Smooth muscle cell (in vitro differentiated cells): Measurements from ENCODE around the gene OR8B4. TPM values are rescaled to one million over a fixed set of nuclear protein-coding genes. Genes with fewer than 3 reads are reported as not detected.

Experiments
- DNase-seq: peaks from one replicate; lab custom pipeline; 2025; ENCODE audit not compliant: unreplicated experiment; lab: John Stamatoyannopoulos, UW
- H2AFZ ChIP-seq: fragments of 200-600 bp; sonication (generic); 2 replicates; pipeline ENCODE4 v1.6.0; 2016; ENCODE audit warnings: antibody characterized with exemption, low read depth, mild to moderate bottlenecking
- H3F3A ChIP-seq: fragments of 200-600 bp; sonication (generic); 2 replicates; pipeline ENCODE4 v1.6.0; 2017; ENCODE audit warnings: antibody characterized with exemption, low read depth
- H3K27ac ChIP-seq: fragments of 200-600 bp; sonication (generic); 2 replicates; pipeline ENCODE4 v1.5.1; 2016; ENCODE audit warnings: low read depth, mild to moderate bottlenecking
- H3K27me3 ChIP-seq: fragments of 200-600 bp; sonication (generic); 2 replicates; pipeline ENCODE4 v1.6.1; 2016; ENCODE audit warnings: low read depth, mild to moderate bottlenecking
- H3K36me3 ChIP-seq: fragments of 200-600 bp; sonication (generic); 2 replicates; pipeline ENCODE4 v1.5.1; 2016; ENCODE audit warnings: low read depth
- H3K4me1 ChIP-seq: fragments of 200-600 bp; sonication (generic); 2 replicates; pipeline ENCODE4 v1.5.1; 2016; ENCODE audit warnings: low read depth
- H3K4me2 ChIP-seq: fragments of 200-600 bp; sonication (generic); 2 replicates; pipeline ENCODE4 v1.6.0; 2016; ENCODE audit warnings: mild to moderate bottlenecking
- H3K4me3 ChIP-seq: fragments of 200-600 bp; sonication (generic); 2 replicates; pipeline ENCODE4 v1.5.1; 2016; ENCODE audit warnings: mild to moderate bottlenecking
- H3K79me2 ChIP-seq: fragments of 200-600 bp; sonication (generic); 2 replicates; pipeline ENCODE4 v1.6.0; 2016; ENCODE audit warnings: low read depth, mild to moderate bottlenecking
- H3K9ac ChIP-seq: fragments of 200-600 bp; sonication (generic); 2 replicates; pipeline ENCODE4 v1.6.0; 2016; ENCODE audit warnings: low read depth
- H3K9me3 ChIP-seq: fragments of 200-600 bp; sonication (generic); replicated peaks from 2 replicates; pipeline ENCODE4 v1.5.1; 2016; ENCODE audit warnings: low read depth
- H4K20me1 ChIP-seq: fragments of 200-600 bp; sonication (generic); 2 replicates; pipeline ENCODE4 v1.6.0; 2016; ENCODE audit warnings: low read depth
- WGBS: methylation state at CpG from one replicate; pipeline ENCODE4 v1.1.7; 2016; ENCODE audit warnings: low lambda C conversion rate; 5-methylcytosine and 5-hydroxymethylcytosine counted together
- polyA plus RNA-seq: library from polyadenylated mRNA; unstranded; fragments of >200 nt; fragmentation: Nextera tagmentation; extraction: Ambion mirVana; gene quantifications from 2 replicates; pipeline ENCODE4 v1.2.1, GENCODE V29; 2016
- total RNA-seq: library from RNA; depleted of rRNA; stranded (reverse); fragments of >200 nt; gene quantifications from 2 replicates; pipeline ENCODE4 v1.2.3, GENCODE V29; 2014
- TF ChIP-seq, protein P1 (sequence below): fragments of 200-600 bp; sonication (generic); IDR thresholded peaks from 2 replicates; pipeline ENCODE4 v1.5.1; 2017; ENCODE audit warnings: borderline replicate concordance, mild to moderate bottlenecking, antibody characterized with exemption; ENCODE audit not compliant: insufficient read depth, poor library complexity, severe bottlenecking

Gene OR8B4, protein sequence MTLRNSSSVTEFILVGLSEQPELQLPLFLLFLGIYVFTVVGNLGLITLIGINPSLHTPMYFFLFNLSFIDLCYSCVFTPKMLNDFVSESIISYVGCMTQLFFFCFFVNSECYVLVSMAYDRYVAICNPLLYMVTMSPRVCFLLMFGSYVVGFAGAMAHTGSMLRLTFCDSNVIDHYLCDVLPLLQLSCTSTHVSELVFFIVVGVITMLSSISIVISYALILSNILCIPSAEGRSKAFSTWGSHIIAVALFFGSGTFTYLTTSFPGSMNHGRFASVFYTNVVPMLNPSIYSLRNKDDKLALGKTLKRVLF
- total RNA-seq (not detected in 2 replicates), polyA plus RNA-seq (not detected in 2 replicates)

DNA sequence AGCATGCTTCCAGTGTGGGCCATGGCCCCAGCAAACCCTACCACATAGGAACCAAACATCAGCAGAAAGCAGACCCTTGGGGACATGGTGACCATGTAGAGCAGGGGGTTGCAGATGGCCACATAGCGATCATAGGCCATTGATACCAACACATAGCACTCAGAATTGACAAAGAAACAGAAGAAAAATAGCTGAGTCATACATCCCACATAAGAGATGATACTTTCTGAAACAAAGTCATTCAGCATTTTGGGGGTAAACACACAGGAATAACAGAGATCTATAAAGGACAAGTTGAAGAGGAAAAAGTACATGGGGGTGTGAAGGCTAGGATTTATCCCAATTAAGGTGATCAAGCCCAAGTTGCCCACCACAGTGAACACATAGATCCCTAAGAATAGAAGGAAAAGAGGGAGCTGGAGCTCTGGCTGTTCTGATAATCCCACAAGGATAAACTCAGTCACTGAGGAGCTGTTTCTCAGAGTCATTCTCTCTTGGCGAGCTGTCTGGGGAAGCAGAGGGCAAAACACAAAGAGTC is at the start of gene OR8B4:
OR8B4 (minus strand) TSS at position 488 of the 538 bp plus-strand sequence; CDS start at position 488, 0 bp downstream.
- Histone ChIP-seq H3K4me1 (no peaks in the 10 kb centered on the region), H3K79me2 (no peaks in the 10 kb centered on the region)

DNA sequence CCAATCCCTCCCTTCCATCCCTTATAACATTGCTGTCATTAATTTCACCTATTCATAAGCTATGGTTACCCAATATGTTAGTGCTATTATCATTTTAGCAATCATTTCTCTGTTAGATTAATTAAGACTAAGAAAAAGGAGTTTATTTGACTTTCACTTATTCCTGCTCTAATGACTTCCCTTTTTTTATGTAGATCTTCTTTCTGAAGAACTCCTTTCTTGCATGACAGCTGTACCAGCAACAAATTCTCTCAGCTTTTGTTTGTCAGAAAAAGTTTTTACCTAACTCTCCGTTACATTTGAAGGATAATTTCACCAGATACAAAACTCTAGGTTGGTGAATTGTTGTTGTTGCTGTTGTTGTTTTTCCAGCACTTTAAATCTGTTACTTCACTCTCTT is 49.4 kb upstream of the OR8B4 start:
- TF ChIP-seq, protein P1, sequence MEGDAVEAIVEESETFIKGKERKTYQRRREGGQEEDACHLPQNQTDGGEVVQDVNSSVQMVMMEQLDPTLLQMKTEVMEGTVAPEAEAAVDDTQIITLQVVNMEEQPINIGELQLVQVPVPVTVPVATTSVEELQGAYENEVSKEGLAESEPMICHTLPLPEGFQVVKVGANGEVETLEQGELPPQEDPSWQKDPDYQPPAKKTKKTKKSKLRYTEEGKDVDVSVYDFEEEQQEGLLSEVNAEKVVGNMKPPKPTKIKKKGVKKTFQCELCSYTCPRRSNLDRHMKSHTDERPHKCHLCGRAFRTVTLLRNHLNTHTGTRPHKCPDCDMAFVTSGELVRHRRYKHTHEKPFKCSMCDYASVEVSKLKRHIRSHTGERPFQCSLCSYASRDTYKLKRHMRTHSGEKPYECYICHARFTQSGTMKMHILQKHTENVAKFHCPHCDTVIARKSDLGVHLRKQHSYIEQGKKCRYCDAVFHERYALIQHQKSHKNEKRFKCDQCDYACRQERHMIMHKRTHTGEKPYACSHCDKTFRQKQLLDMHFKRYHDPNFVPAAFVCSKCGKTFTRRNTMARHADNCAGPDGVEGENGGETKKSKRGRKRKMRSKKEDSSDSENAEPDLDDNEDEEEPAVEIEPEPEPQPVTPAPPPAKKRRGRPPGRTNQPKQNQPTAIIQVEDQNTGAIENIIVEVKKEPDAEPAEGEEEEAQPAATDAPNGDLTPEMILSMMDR = no peak
- no peak overlapping the region for H3K4me2 ChIP-seq
- no peaks in the 10 kb centered on the region for H3K9me3 ChIP-seq
- no peak overlapping the region for H3K27ac ChIP-seq
- no peaks in the 10 kb centered on the region for H3K79me2 ChIP-seq
- no peak overlapping the region for H2AFZ ChIP-seq
- no peaks in the 10 kb centered on the region for H4K20me1 ChIP-seq
- no peak overlapping the region for H3K4me3 ChIP-seq
- no peaks in the 10 kb centered on the region for H3F3A ChIP-seq
- no peaks in the 10 kb centered on the region for H3K27me3 ChIP-seq
- no peak for DNase-seq
- no peak overlapping the region for H3K9ac ChIP-seq
- H3K36me3 ChIP-seq = no peaks in the 10 kb centered on the region
- H3K4me1 ChIP-seq = no peaks in the 10 kb centered on the region
- WGBS = 72% methylated on average over 1 of the region's 1 CpG

More for the DNA sequence above, at the start of gene OR8B4:
- Histone ChIP-seq H3K36me3 (no peaks in the 10 kb centered on the region), H3K9me3 (no peaks in the 10 kb centered on the region), H3K27ac (no peak within 1 kb of the TSS), H3K4me3 (no peak within 1 kb of the TSS), H4K20me1 (no peaks in the 10 kb centered on the region), H3F3A (no peaks in the 10 kb centered on the region), H2AFZ (no peak within 1 kb of the TSS), H3K9ac (no peak within 1 kb of the TSS), H3K4me2 (no peak within 1 kb of the TSS), H3K27me3 (peaks cover 9% of the 10 kb centered on the region)
- WGBS = 93% methylated on average over 2 of the region's 2 CpGs
- TF ChIP-seq, protein P1 = no peak
- DNase-seq = no peak

DNA sequence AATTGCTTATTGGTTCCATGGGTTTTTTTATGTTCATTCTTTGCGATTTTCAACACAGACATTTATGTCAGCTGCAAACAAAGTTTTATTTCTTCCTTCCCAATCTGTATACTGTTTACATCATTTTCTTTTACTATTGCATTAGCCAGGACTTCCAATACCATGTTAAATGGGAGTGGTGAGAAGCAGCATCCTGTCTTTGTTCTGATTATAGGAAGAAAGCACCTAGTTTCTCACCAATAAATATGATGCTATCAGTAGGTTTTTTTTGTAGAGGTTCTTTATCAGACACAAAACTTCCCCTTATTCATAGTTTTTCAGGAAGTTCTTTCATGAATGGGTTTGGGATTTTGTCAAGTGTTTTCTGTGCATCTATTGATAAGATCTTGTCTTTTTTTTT is 48.8 kb upstream of the OR8B4 start:
- H3F3A ChIP-seq = no peaks in the 10 kb centered on the region
- H3K4me3 ChIP-seq = no peak overlapping the region
- no peak for DNase-seq
- WGBS = 88% methylated on average over 1 of the region's 1 CpG
- no peaks in the 10 kb centered on the region for H3K79me2 ChIP-seq
- H2AFZ ChIP-seq = no peak overlapping the region
- no peak overlapping the region for H3K9ac ChIP-seq
- no peaks in the 10 kb centered on the region for H4K20me1 ChIP-seq
- TF ChIP-seq, protein P1 = no peak
- no peak overlapping the region for H3K4me2 ChIP-seq
- no peaks in the 10 kb centered on the region for H3K4me1 ChIP-seq
- no peaks in the 10 kb centered on the region for H3K27me3 ChIP-seq
- no peak overlapping the region for H3K27ac ChIP-seq
- no peaks in the 10 kb centered on the region for H3K36me3 ChIP-seq
- no peaks in the 10 kb centered on the region for H3K9me3 ChIP-seq
